K562 (cell line): ENCODE data around the gene ASB13. TPM values are rescaled to one million over a fixed set of nuclear protein-coding genes. Genes with fewer than 3 reads are reported as not detected.

Source experiments
- CREM ChIP-seq: IDR thresholded peaks from 2 replicates; pipeline ENCODE4 v1.6.1; 2014; ENCODE audit warnings: antibody characterized with exemption, low read depth
- EP400 ChIP-seq: fragments of 450-650 bp; IDR thresholded peaks from 2 replicates; pipeline ENCODE4 v1.6.1; 2017; ENCODE audit warnings: antibody characterized with exemption, mild to moderate bottlenecking, moderate library complexity
- HINFP ChIP-seq: fragments of 450-650 bp; conservative IDR thresholded peaks from 2 replicates; pipeline ENCODE4 v1.6.1; 2016; ENCODE audit warnings: missing genetic modification characterization, low read depth, mild to moderate bottlenecking, control low read depth, missing compliant biosample characterization
- KAT2B ChIP-seq: IDR thresholded peaks from one replicate; pipeline ENCODE4 v1.6.1; 2012; ENCODE audit warnings: low read depth, mild to moderate bottlenecking, control low read depth, inconsistent platforms, low read length, moderate library complexity
- MECOM ChIP-seq: fragments of 250-450 bp; sonication (Bioruptor Pico); IDR thresholded peaks from 2 replicates; pipeline ENCODE4 v1.8.0; 2022; ENCODE audit warnings: inconsistent platforms
- MEIS2 ChIP-seq: fragments of 450-650 bp; IDR thresholded peaks from 2 replicates; pipeline ENCODE4 v1.6.1; 2014; ENCODE audit warnings: mild to moderate bottlenecking; ENCODE audit not compliant: partially characterized antibody
- NR3C1 ChIP-seq: sonication (generic); formaldehyde crosslinking; IDR thresholded peaks from 2 replicates; pipeline ENCODE4 v1.8.1; 2022; ENCODE audit warnings: missing genetic modification reagents
- TFAM ChIP-seq: fragments of 250-450 bp; sonication (Bioruptor Pico); conservative IDR thresholded peaks from 2 replicates; pipeline ENCODE4 v1.5.0; 2021; ENCODE audit warnings: mild to moderate bottlenecking, moderate library complexity
- ZBTB11 ChIP-seq, 3 experiments: fragments of 200-800 bp in 1 of 3; fragments of 250-450 bp in 1 of 3; fragments of 450-650 bp in 1 of 3; sonication (Bioruptor Pico) in 1 of 3; sonication (Bioruptor generic) in 1 of 3; formaldehyde crosslinking in 1 of 3; IDR thresholded peaks; 2 replicates each; pipeline versions ENCODE4 v1.6.1 to v1.8.0; 2016 to 2022; ENCODE audit warnings: mild to moderate bottlenecking in 2 of 3, missing genetic modification characterization in 2 of 3, missing compliant biosample characterization in 1 of 3, moderate library complexity in 1 of 3
- ZFP36 ChIP-seq: fragments of 150-350 bp; IDR thresholded peaks from 2 replicates; pipeline ENCODE4 v1.6.1; 2018; ENCODE audit warnings: low read length, low read depth; ENCODE audit not compliant: partially characterized antibody
- ZNF133 ChIP-seq: fragments of 250-450 bp; sonication (Bioruptor Pico); IDR thresholded peaks from 2 replicates; pipeline ENCODE4 v1.4.0; 2020; ENCODE audit warnings: mild to moderate bottlenecking
- ZNF3 ChIP-seq: fragments of 250-450 bp; sonication (Bioruptor Pico); IDR thresholded peaks from 2 replicates; pipeline ENCODE4 v1.5.0; 2021; ENCODE audit warnings: mild to moderate bottlenecking, moderate library complexity
- ZNF408 ChIP-seq: fragments of 250-450 bp; sonication (Bioruptor Pico); IDR thresholded peaks from 2 replicates; pipeline ENCODE4 v1.4.0; 2020; ENCODE audit warnings: low read depth, mild to moderate bottlenecking, moderate library complexity
- ZNF449 ChIP-seq: fragments of 250-450 bp; sonication (Bioruptor Pico); IDR thresholded peaks from 2 replicates; pipeline ENCODE4 v1.8.0; 2022; ENCODE audit warnings: moderate library complexity, mild to moderate bottlenecking, inconsistent platforms
- ZNF609 ChIP-seq: sonication (generic); formaldehyde crosslinking; IDR thresholded peaks from 2 replicates; pipeline ENCODE4 v1.8.1; 2023; ENCODE audit warnings: missing genetic modification reagents, mild to moderate bottlenecking, borderline replicate concordance
- ZNF76 ChIP-seq: fragments of 250-450 bp; sonication (Bioruptor Pico); IDR thresholded peaks from 2 replicates; pipeline ENCODE4 v1.4.0; 2020; ENCODE audit warnings: mild to moderate bottlenecking, moderate library complexity, borderline replicate concordance
- polyA plus RNA-seq, 8 experiments: library from polyadenylated mRNA; depleted of rRNA in 4 of 8; stranded (reverse) in 5 of 8; unstranded in 3 of 8; fragments of >200 nt; fragmentation: Nextera tagmentation in 2 of 8; fragmentation: Illumina TruSeq in 1 of 8; extraction: Ambion mirVana in 2 of 8; extraction: Trizol in 1 of 8; gene quantifications; 2 replicates each; pipeline versions ENCODE4 v1.2.1 to v1.2.3, GENCODE V29; 2011 to 2014; ENCODE audit warnings: inconsistent platforms in 1 of 8, missing spikeins in 1 of 8
- total RNA-seq, 7 experiments: library from RNA; depleted of rRNA in 6 of 7; stranded (reverse); fragments of >200 nt in 6 of 7; fragmentation: Illumina TruSeq in 2 of 7; extraction: Trizol in 2 of 7; gene quantifications; 2 replicates each; pipeline versions ENCODE4 v1.2.1 to v1.2.3, GENCODE V29; 2011 to 2021; ENCODE audit warnings: low replicate concordance in 1 of 7

Gene ASB13
- total and polyA plus RNA-seq, 9 of the 15 experiments (the other 6 are each of a cell fraction or from before 2014, with no cell fraction given): 5.2 to 28.8 (median 16.9) TPM

GRCh38 chr10:5684318-5684970 lies 18.0 kb upstream of the ASB13 start, which contains the start of gene TASOR2 (continued):
- no peak for TF ChIP-seq TFAM (CRISPR knock-in tag)
- 0 out of 2 replicates have a peak, but pooled peaks have one; percentile 68 for TF ChIP-seq HINFP (tag)
- TF ChIP-seq ZNF133: no peak
- TF ChIP-seq ZBTB11 (CRISPR knock-in tag; IDR thresholded peaks at IDR 0.05): peak in 1 of 3 experiments; percentile 62; a peak in 1 of 6 replicates
- TF ChIP-seq ZNF3 (CRISPR knock-in tag): no peak
- TF ChIP-seq EP400: peak; percentile 75
- TF ChIP-seq CREM: peak; percentile 67
- peak; percentile 96 for TF ChIP-seq MEIS2
- TF ChIP-seq ZNF609: 0 out of 2 replicates have a peak, but pooled peaks have one; percentile 54
- TF ChIP-seq NR3C1 (CRISPR knock-in tag): peak; percentile 88
- TF ChIP-seq ZNF408 (CRISPR knock-in tag): no peak
- TF ChIP-seq ZFP36: no peak
- 0 out of 2 replicates have a peak, but pooled peaks have one; percentile 85 for TF ChIP-seq ZNF76
- TF ChIP-seq KAT2B: no peak
- peak; percentile 80 for TF ChIP-seq ZNF449
- TF ChIP-seq MECOM (CRISPR knock-in tag): peak; percentile 91
